Measurements from ENCODE around the gene HCFC1.
"Not testable (repeated sequence)": the region's sequence is repeated elsewhere in the genome, so short reads cannot be mapped to it uniquely, and the experiment has no call there.

Gene HCFC1

DNA sequence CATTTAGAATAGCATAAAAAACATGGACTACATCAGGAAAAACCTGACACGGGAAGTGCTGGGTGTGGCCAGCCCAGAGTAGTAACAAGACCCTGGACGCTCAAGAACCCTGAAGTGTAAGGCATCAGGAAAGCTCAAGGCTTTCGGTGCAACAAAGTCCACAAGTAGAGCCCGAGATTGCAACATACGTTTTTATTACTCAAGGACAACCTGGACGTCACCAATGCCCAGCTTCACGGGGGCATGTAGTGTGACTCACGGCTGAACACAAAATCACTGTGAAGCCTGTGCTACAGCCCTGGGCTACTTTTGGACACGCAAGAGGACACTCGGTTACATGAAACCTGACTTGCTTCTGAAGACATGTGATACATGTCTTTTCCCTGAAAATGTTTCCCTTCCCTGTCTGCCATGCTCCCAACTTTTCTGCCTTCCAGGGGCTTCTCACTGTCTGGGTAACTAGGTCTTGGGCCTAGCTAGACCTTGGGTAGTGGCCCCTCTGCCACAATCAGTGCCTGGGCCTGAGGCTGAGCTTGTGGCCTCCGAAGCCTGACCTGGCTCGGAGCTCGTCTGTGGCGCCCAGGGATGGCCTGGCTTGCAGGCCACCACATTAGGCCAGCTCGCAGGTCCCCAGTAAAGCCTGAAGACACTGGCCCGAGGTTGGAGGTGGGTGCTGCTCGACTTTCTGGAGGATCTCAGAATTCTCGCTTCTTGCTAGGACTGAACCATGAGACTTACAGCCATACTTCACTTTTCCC lies 38.9 kb upstream of the HCFC1 start:
- no peak for FAIRE-seq

DNA sequence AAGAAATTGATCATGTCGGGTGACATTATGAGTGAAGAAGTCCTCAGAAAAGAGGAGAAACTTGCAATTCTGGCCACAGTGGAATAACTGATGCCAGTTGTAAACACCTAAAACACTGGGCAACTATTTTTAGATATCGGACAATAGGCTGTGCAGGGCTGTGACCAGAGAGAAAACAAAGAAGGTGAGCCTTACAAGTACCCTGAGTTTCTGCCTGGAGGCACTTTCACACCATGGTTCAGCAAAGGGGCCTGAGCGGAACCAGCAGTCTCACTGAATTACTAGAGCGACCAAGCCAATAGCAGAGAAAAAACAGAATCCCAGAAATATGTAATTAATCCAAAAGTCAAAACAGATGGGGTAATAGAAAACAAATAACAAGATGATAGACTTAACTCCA lies 36.9 kb upstream of the HCFC1 start:
- DNase-seq (ENCODE audit: insufficient read length, low spot score) (no peak), FAIRE-seq (no peak)

More for the DNA sequence above, 38.9 kb upstream of the HCFC1 start:
- DNase-seq (ENCODE audit: insufficient read length, low spot score) = no peak

DNA sequence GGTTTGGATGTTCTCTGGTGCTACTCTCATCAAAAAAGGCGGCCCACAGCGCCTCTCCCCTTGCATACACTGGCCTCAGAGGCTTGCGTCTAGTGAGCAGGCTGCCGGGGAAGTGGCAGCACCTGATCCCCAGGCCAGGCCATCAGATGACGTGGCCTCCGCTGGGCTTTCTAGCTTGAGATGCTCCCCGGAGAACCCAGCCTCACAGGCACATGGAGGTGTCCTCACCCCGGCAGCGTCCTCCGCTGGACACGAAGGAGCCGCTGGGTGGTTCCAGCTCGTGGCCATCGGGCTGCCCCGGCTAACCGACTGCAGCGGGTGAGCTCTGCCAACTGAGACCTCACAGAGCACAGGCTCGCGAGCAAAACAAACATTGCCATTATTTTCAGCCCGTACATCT lies 35.3 kb upstream of the HCFC1 start:
- DNase-seq (ENCODE audit: insufficient read length, low spot score) (no peak), FAIRE-seq (no peak)

DNA sequence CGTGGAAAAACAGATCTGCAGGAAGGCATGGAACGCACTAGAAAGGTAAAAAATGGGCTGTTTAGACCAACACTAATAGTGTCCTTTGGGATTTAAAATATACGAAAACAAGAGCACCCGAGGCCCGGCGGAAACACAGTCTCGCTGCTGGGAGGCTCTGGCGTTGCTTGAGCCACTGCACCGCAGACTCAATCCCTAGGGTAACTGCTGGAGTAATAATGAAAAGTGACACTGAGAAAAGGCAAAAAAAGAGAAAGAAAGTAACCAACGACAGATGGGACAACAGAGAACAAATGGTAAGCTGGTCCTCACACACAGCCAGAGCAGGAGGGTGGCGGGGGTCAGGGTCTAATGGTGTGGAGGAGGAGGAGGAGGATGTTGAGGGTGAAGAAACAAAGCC lies 32.7 kb upstream of the HCFC1 start:
- no peak for FAIRE-seq
- no peak for DNase-seq (ENCODE audit: insufficient read length, low spot score)

DNA sequence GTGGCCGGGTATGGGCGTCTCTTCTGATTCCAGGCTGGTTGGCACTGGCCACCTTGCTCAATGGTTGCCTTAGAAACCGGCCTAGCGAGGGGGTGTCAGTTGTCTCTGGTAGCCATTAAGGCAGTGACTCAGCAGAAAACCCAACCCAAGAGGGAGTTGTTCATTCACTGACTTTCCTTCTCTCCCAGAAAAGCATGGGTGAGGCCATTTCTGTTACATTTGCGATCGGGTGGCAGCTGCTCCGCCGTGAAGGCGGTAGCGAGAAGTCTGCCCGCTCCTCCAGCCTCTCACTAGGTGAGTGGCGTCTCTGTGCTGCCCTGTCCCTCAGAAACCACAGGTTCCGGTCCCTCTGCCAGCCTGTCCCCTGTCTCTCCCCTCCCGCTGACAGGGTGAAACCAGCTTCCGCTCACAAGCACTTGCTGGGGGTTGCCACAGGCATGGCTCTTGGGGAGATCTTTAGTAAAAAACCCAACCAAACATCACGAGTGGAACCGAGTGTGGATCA lies 30.6 kb upstream of the HCFC1 start:
- no peak for DNase-seq (ENCODE audit: insufficient read length, low spot score)
- no peak for FAIRE-seq

DNA sequence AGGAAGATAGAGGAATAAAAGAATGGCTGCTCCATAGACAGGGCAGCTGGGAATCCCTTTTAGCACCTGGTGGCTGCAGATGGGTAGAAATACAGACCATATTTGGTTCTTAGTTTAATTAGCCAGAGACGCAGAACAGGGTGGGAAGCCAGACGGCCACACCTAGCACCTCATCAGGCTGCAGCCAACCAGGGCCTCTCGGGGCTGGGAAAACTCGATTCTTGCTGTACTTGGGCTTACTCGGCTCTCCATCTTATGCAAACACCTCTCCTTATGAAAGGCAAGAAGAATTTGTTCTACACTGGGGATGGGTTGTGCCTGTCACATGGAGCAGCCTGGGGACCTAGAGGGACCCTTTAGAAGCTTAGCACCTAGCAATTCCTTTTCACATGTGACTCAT lies 28.4 kb upstream of the HCFC1 start:
- no peak for FAIRE-seq
- DNase-seq (ENCODE audit: insufficient read length, low spot score) = no peak

DNA sequence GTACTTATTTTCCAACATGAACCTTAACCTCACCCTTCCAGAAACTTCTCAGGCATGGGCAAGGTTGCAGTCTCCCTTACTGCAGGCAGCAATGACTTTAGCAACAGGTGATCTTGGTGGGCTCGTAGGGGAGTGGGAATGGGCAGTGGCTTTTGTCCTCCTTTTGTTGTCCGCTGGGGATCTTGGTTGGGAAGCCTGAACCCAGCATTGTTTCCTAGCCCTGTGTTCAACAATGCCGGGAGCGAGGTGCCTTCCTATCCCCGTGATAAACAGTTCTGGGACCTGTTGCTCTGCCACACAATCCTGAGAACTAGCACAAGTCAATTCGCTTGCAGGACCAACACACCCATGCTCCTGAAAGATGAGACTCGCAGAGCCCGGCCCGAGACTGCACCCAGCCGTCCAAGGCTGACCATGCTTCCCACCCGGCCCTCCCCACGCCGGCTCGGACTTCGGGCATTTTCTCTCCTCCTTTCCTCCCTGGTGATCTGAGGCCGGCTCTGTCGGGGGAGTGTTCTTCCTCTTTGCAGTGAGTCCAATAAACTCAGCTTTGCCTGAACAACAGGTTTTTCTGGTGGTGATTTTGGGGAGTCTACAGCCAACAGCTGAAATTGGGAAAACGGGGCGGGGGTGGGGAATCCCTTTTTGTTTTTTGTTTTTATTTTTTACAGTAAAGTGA lies 27.9 kb upstream of the HCFC1 start:
- DNase-seq (ENCODE audit: insufficient read length, low spot score) (no peak), FAIRE-seq (no peak)

DNA sequence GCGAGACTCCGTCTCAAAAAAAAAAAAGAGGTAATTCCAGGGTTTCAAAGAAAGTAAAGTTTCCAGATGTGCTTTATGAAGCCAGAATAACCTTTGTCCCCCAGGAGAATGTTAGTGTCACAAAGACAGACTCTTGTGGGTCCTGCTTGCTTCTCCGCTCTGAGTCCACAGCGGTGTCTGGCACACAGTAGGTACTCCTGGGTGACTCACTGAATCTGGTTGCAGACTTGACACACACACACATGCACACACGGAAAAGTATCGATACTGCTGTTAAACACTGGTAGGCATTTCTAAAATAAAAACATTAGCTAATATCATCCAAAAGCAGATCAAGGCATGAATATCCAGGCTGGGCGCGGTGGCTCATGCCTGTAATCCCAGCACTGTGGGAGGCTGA lies 23.9 kb upstream of the HCFC1 start:
- DNase-seq (ENCODE audit: insufficient read length, low spot score) (no peak), FAIRE-seq (no peak)

DNA sequence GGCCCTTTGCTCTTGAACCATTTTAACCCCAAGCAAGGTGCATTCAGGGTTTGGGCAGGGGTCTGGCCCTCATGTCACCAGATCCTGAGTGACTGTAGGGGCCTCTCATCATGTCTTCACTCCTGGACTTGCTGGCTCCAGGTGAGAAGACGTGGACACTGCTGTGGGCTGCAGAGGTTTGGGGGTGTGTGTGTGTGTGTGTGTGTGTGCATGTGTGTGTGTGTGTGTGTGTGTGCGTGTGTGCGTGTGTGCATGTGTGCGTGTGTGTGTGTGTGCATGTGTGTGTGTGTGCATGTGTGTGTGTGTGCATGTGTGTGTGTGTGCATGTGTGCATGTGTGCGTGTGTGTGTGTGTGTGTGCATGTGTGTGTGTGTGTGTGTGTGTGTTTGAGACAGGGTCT lies 22.8 kb upstream of the HCFC1 start:
- DNase-seq (ENCODE audit: insufficient read length, low spot score) = not testable (repeated sequence)
- FAIRE-seq = peak; percentile 81

DNA sequence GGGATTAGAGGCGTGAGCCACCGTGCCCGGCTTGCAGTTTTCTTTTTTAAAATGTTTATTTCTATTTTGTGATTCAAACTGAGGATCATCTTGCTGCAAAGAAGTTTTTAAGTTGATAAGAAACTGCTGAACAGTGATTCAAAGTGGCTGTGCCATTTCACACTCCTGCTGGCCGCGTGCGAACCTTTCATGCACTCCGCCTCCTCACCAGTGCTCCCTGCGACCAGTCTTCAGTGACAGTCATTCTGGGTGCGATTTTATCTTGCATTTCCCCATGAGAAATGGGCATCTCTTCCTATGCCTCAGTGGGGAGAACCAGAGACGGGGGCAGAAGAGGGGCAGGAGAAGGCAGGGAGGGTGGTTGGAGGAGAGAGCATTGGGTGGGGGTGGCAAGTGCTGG lies 22.4 kb upstream of the HCFC1 start:
- FAIRE-seq (no peak), DNase-seq (ENCODE audit: insufficient read length, low spot score) (no peak)

DNA sequence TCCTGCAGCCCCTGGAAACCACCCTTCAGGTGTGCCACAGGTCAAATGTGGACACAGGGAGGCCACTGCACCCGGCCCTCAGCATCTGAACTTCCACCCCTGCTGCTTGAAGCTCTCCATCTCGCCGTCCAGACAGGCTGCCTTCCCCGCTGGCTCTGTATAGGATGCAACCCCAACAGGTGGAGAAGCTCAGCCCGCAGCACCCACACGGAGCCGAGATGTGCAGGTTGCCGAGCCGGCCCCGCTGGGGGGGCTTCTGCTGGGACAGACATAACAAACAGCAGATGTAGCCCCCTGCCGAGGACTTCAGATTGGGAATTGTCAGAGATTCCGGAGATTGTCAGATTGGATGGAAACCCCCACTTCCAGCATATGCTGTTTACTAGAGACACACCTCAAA lies 21.5 kb upstream of the HCFC1 start:
- FAIRE-seq = no peak
- no peak for DNase-seq (ENCODE audit: insufficient read length, low spot score)

DNA sequence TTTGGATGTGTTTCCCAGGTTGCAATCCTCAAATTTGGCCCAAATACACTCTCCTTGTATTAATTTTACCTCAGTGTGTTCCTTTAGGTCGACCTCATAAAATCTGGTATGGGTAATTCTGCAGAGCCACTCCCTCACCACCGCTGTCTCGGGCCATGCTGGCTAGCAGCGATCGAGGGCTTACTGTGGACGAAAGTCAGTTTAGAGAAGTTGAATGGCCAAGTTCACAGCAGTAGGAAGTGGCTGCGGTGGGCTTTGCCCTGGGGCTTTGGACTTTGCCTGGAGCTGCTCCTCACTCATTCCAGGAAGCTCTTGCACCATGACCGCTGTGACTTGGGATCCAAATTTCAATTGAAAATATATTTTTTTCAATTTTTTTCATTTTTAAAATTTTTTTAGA lies 20.6 kb upstream of the HCFC1 start:
- DNase-seq (ENCODE audit: insufficient read length, low spot score) (no peak), FAIRE-seq (no peak)

DNA sequence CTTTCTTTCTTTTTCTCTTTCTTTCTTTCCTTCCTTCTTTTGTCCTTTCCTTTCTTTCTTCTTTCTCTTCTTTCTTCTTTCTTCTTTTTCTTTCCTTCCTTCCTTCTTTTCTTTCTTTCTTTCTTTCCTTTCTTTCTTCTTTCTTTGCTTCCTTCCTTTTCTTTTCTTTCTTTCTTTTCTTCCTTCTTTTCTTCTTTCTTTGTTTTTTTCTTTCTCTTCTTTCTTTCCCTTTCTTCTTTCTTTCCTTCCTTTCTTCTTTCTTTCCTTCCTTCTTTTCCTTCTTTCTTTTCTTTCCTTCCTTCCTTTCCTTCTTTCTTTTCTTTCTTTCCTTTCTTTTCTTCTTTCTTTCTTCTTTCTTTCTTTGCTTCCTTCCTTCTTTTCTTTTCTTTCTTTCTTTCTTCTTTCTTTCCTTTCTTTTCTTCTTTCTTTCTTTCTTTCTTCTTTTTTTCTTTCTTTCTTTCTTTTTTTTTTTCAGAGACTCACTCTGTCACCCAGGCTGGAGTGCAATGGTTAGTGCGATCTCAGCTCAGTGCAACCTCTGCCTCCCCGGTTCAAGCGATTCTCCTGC lies 19.5 kb upstream of the HCFC1 start:
- DNase-seq (ENCODE audit: insufficient read length, low spot score) = no peak
- FAIRE-seq = no peak

DNA sequence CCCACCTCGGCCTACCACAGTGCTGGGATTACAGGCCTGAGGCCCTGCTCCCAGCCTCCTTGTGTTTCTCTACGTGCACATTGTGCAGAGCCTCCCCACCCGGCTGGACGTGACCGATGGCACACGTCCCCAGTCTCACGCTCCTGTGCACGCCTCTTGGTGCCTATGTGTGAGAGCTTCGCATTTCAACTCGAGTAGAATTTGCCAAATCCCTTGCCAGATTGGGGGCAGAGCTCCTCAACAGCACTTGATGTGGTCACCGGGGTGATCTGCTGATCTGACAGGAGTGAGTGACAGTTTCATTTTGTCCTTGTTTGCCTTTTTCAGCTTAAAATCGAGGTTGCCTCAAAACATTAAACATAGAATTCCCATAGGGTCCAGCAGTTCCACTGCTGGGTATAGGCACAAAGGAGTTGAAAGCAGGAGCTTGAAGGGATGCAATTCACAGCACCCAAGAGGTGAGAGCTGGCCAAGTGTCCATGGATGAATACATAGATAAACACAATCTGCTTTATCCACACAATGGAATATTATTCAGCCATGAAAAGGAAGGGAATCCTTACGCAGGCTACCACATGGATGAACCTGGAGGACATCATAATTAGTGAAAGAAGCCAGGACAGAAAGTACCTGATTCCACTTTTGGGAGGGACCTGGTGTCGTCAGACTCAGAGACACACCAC lies 18.5 kb upstream of the HCFC1 start:
- DNase-seq (ENCODE audit: insufficient read length, low spot score) (no peak), FAIRE-seq (no peak)

DNA sequence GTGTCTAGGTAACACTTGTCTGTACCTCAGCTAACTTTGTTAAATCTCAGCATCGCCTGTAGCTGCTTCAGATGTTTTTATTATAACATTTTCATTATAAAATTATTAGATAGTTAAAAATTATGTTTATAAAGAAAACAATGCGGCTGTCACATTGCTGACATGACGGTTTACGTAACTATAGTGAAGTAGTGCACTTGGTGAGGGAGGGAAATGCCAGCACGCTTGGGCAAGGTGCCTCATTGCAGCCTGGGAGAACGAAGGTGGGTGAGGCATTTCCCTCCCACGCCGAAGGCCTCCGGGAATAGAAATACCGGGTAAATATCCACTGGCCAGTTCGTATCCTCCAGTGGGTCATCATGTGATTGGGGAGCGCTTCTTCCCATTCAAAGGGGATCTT lies 16.9 kb upstream of the HCFC1 start:
- FAIRE-seq (no peak), DNase-seq (ENCODE audit: insufficient read length, low spot score) (no peak)

DNA sequence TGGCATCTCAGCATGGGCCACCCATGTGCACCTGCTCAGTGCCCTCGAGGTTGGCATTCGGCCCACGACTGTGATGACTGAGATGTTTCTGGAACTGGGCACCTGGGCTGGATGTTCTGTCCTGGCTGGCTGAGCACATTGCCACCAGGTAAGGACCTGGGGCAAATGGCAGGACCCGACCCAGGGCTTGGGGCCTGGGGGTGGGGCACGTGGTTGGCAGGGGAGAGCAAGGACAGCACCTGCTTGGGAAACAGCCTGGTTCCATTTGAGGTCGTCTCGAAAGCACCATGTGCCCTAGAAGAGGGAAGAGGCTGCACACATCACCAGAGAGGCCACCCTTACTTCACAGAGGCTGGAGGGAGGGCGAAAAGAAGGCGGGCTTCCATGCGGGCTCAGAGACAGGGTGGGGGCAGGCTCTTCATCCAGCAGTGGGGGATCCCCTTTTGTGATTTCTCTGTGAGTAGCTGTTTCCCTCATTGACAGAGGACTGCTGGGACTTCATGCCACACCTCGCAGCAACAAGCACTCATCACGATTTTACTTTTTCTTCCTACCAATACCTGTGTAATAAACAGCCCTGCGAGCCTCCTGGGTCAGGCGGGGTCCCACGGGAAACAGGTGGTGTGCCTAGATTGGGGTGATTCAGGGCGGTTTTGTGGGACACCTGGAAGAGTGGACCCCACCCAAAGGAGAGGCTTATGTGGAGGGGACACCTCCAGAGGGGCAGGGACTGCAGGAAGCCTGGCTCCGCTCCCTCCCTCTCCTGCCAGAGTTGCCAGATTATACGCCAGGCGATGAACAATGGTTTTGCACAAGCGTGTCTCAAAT lies 12.9 kb upstream of the HCFC1 start:
- FAIRE-seq (no peak), DNase-seq (ENCODE audit: insufficient read length, low spot score) (no peak)

DNA sequence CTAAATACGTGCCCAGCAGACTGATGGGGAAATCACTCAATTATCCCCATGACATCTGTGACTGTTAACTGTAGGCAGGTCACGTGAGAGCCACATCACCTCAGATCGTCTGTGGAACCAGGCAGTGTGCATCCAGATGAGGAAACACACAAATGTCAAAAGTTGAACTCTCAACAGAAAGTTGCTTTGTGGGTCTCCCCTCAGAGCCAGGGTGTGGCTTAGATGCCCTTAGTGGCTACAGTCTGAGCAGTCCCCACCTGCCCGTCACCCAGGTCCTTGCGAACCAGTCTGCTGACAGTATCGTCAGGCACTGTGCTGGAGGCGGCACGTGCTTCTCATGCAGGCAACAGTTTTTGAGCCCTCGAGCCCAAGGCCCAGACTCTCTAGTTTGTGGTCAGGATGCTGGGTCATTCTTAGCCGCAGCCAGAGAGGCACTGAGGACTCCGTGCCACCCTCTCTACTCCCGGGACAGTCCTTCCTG lies 11.7 kb upstream of the HCFC1 start:
- FAIRE-seq = no peak
- DNase-seq (ENCODE audit: insufficient read length, low spot score) = no peak

DNA sequence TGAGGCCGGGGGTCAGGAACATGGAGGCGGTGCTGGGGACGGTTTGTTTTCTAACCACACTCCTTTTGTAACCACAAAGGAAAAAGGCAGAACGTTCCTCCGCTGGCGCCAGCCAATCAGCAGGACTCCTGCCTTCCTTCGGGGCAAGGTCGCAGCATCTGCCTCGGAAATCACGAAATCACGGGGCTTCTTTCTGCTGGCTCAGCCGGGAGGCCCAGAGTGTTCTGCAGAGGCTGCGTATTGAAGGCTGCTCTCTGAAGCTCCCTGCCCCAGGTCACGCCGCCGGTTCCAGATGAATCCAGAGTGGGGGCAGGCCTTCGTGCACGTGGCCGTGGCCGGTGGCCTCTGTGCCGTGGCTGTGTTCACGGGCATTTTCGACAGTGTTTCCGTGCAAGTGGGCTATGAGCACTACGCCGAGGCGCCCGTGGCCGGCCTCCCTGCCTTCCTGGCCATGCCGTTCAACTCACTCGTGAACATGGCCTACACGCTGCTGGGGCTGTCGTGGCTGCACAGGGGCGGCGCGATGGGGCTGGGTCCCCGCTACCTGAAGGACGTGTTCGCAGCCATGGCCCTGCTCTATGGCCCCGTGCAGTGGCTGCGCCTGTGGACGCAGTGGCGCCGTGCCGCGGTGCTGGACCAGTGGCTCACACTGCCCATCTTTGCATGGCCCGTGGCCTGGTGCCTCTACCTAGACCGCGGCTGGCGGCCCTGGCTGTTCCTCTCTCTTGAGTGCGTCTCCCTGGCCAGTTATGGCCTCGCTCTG lies 10.3 kb upstream of the HCFC1 start:
- FAIRE-seq (no peak), DNase-seq (ENCODE audit: insufficient read length, low spot score) (no peak)

DNA sequence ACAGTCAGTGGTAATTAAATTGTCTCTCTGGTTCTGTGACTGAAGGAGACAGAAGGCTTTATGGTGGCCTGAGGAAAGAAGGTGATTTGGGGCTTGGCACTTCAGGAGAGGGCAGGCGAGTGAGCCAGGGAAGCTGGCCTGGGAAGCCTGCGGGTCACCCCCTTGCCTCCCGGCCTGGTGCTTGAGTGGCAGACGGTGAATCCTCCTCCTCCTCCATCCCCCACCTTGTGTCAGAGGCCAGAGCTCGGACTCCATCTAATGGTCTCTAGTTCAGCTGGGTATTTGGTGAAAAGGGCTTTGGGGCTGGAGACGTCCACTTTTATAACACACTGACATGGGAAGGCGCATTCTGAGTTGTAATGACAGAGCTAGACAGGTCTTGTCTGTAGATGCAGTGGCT lies 9.6 kb upstream of the HCFC1 start:
- no peak for FAIRE-seq
- DNase-seq (ENCODE audit: insufficient read length, low spot score) = no peak

DNA sequence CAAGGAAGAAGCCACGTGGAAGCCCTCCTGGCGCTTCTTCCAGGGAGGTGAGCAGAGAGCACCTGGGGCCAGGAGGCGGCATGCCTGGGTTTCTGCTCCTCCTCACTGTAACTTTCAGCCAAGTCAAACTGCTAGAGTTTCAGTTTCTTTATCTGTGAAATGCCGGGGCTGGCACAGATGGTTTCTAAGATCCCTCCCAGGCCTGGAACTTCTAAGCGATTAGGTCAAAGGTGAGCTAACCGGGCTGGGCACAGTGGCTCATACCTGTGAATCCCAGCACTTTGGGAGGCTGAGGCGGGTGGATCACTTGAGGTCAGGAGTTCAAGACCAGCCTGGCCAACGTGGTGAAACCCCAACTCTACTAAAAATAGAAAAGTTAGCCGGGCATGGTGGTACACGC lies 8.8 kb upstream of the HCFC1 start:
- DNase-seq (ENCODE audit: insufficient read length, low spot score); FAIRE-seq: not testable (repeated sequence)
